H1 (cell line): Measurements from ENCODE around the gene SUPT4H1. TPM values are rescaled to one million over a fixed set of nuclear protein-coding genes. Genes with fewer than 3 reads are reported as not detected.

Experiments
- CTCF ChIA-PET: fragments of 300-600 bp; sonication (Branson Sonifier 250); formaldehyde crosslinking; loops from one replicate; lab custom pipeline; 2021; ENCODE audit not compliant: partially characterized antibody; lab: Charles Lee
- POLR2A ChIA-PET: fragments of 300-600 bp; sonication (Branson Sonifier 250); formaldehyde crosslinking; loops from one replicate; lab custom pipeline; 2021; ENCODE audit warnings: inconsistent platforms; ENCODE audit not compliant: partially characterized antibody; lab: Charles Lee
- DNase-seq, 2 experiments: peaks; one replicate each; pipeline versions ENCODE4 v3.0.0 to v3.0.0-alpha.2; 2010 to 2022; ENCODE audit warnings: low spot score in 2 of 2, low read depth in 1 of 2, mixed read lengths in 1 of 2
- FAIRE-seq: peaks from 2 replicates; lab custom pipeline; 2011; peaks lifted over from hg19 to GRCh38; lab: Jason Lieb, UNC
- H2AFZ ChIP-seq: 2 replicates; pipeline ENCODE4 v1.8.1; 2012; ENCODE audit warnings: low read length, inconsistent platforms
- H2AK5ac ChIP-seq: 2 replicates; pipeline ENCODE4 v1.6.1; 2013; ENCODE audit warnings: low read depth, low read length
- H2BK120ac ChIP-seq: replicated peaks from 2 replicates; pipeline ENCODE3; 2013; ENCODE audit warnings: low read depth, low read length, inconsistent platforms
- H2BK12ac ChIP-seq: 2 replicates; pipeline ENCODE4 v1.6.1; 2013; ENCODE audit warnings: low read depth, low read length
- H2BK15ac ChIP-seq: 2 replicates; pipeline ENCODE4 v1.6.1; 2013; ENCODE audit warnings: low read length
- H2BK20ac ChIP-seq: 2 replicates; pipeline ENCODE4 v1.6.1; 2013; ENCODE audit warnings: low read length
- H2BK5ac ChIP-seq: 2 replicates; pipeline ENCODE4 v1.6.1; 2013; ENCODE audit warnings: low read depth, low read length
- H3K14ac ChIP-seq: 2 replicates; pipeline ENCODE4 v1.6.1; 2013; ENCODE audit warnings: inconsistent platforms; ENCODE audit not compliant: insufficient read length
- H3K18ac ChIP-seq: 2 replicates; pipeline ENCODE4 v1.6.1; 2013; ENCODE audit warnings: low read length; ENCODE audit errors: extremely low read depth
- H3K23ac ChIP-seq: 2 replicates; pipeline ENCODE4 v1.6.1; 2013; ENCODE audit warnings: inconsistent platforms; ENCODE audit not compliant: insufficient read length
- H3K23me2 ChIP-seq: 2 replicates; pipeline ENCODE4 v1.6.1; 2013; ENCODE audit warnings: low read depth, low read length
- H3K27ac ChIP-seq: 2 replicates; pipeline ENCODE4 v1.6.1; 2011; ENCODE audit warnings: low read depth, low read length, inconsistent platforms
- H3K27me3 ChIP-seq, 4 experiments: replicated peaks in 1 of 4; 1 replicate in 1 of 4; 2 replicates in 3 of 4; pipeline versions ENCODE4 v1.6.1 to v1.8.1; 2011 to 2013; ENCODE audit warnings: low read length in 3 of 4, mild to moderate bottlenecking in 3 of 4, inconsistent platforms in 2 of 4, mixed read lengths in 2 of 4, moderate library complexity in 1 of 4; ENCODE audit not compliant: control insufficient read depth in 3 of 4, insufficient read depth in 3 of 4; ENCODE audit errors: extremely low read depth in 1 of 4
- H3K36me3 ChIP-seq, 4 experiments: 2 replicates each; pipeline versions ENCODE4 v1.6.1 to v1.8.1; 2011 to 2013; ENCODE audit warnings: mild to moderate bottlenecking in 4 of 4, low read length in 3 of 4, moderate library complexity in 2 of 4, control low read depth in 1 of 4, inconsistent platforms in 1 of 4; ENCODE audit not compliant: insufficient read depth in 4 of 4, control insufficient read depth in 2 of 4
- H3K4ac ChIP-seq: replicated peaks from 2 replicates; pipeline ENCODE3; 2013; ENCODE audit warnings: low read length, low read depth, mixed read lengths, inconsistent platforms; ENCODE audit not compliant: insufficient read length
- H3K4me1 ChIP-seq, 4 experiments: replicated peaks in 1 of 4; 1 replicate in 1 of 4; 2 replicates in 3 of 4; pipeline versions ENCODE4 v1.6.1 to v1.8.1; 2011 to 2013; ENCODE audit warnings: low read length in 3 of 4, inconsistent platforms in 2 of 4, mixed read lengths in 1 of 4; ENCODE audit not compliant: insufficient read depth in 4 of 4, control insufficient read depth in 3 of 4
- H3K4me2 ChIP-seq, 2 experiments: 2 replicates each; pipeline versions ENCODE4 v1.6.1 to v1.8.1; 2011 to 2013; ENCODE audit warnings: low read depth in 2 of 2, low read length in 2 of 2, control low read depth in 1 of 2, inconsistent platforms in 1 of 2, mild to moderate bottlenecking in 1 of 2; ENCODE audit not compliant: insufficient read depth in 1 of 2
- H3K4me3 ChIP-seq, 4 experiments: fragments of 200-600, 300-600 bp in 1 of 4; sonication (generic), shearing (Covaris generic), sonication (Bioruptor Twin) in 1 of 4; 2 replicates each; pipeline versions ENCODE4 v1.5.1 to v1.8.1; 2011 to 2016; ENCODE audit warnings: low read length in 4 of 4, low read depth in 3 of 4, control low read depth in 2 of 4, inconsistent platforms in 2 of 4, mild to moderate bottlenecking in 2 of 4, mixed read lengths in 1 of 4, moderate library complexity in 1 of 4; ENCODE audit not compliant: insufficient read depth in 2 of 4; ENCODE audit errors: extremely low read depth in 1 of 4
- H3K56ac ChIP-seq: replicated peaks from 2 replicates; pipeline ENCODE3; 2013; ENCODE audit warnings: low read depth, mild to moderate bottlenecking, mixed read lengths, low read length, inconsistent platforms; ENCODE audit not compliant: insufficient read length
- H3K79me1 ChIP-seq: 2 replicates; pipeline ENCODE4 v1.6.1; 2013; ENCODE audit warnings: low read depth, low read length, control low read depth
- H3K79me2 ChIP-seq, 2 experiments: 2 replicates each; pipeline versions ENCODE4 v1.6.1 to v1.8.1; 2012 to 2013; ENCODE audit warnings: low read length in 2 of 2, mild to moderate bottlenecking in 2 of 2, inconsistent platforms in 1 of 2; ENCODE audit not compliant: insufficient read depth in 2 of 2, control insufficient read depth in 1 of 2
- H3K9ac ChIP-seq, 4 experiments: replicated peaks in 1 of 4; 1 replicate in 1 of 4; 2 replicates in 3 of 4; pipeline versions ENCODE4 v1.6.1 to v1.8.1; 2011 to 2013; ENCODE audit warnings: low read depth in 3 of 4, low read length in 3 of 4, control low read depth in 2 of 4, mild to moderate bottlenecking in 2 of 4, moderate library complexity in 2 of 4, inconsistent platforms in 1 of 4; ENCODE audit errors: extremely low read depth in 1 of 4
- H3K9me3 ChIP-seq, 2 experiments: 2 replicates each; pipeline versions ENCODE4 v1.6.1 to v1.8.1; 2012 to 2013; ENCODE audit warnings: mild to moderate bottlenecking in 2 of 2, moderate library complexity in 2 of 2, control low read depth in 1 of 2, inconsistent platforms in 1 of 2, low read depth in 1 of 2, low read length in 1 of 2, mixed read lengths in 1 of 2; ENCODE audit not compliant: insufficient read depth in 2 of 2
- H4K20me1 ChIP-seq, 2 experiments: replicated peaks in 1 of 2; 2 replicates each; pipeline versions ENCODE3 to v1.8.1; 2011 to 2013; ENCODE audit warnings: inconsistent platforms in 2 of 2, low read length in 2 of 2, mild to moderate bottlenecking in 1 of 2; ENCODE audit not compliant: insufficient read depth in 2 of 2, control insufficient read depth in 1 of 2
- H4K5ac ChIP-seq: 2 replicates; pipeline ENCODE4 v1.6.1; 2013; ENCODE audit warnings: low read length, low read depth, mixed read lengths, inconsistent platforms; ENCODE audit not compliant: insufficient read length
- H4K8ac ChIP-seq: 2 replicates; pipeline ENCODE4 v1.8.0; 2013; ENCODE audit warnings: mild to moderate bottlenecking, moderate library complexity, low read length, inconsistent platforms; ENCODE audit not compliant: insufficient read depth; ENCODE audit errors: extremely low read depth
- H4K91ac ChIP-seq: replicated peaks from 2 replicates; pipeline ENCODE3; 2013; ENCODE audit warnings: low read length, mixed read lengths, inconsistent platforms; ENCODE audit not compliant: insufficient read length
- CHD1 ChIP-seq: IDR thresholded peaks from 2 replicates; pipeline ENCODE4 v1.6.1; 2012; ENCODE audit warnings: low read depth, low read length, improper control_type of control experiment
- CTBP2 ChIP-seq: IDR thresholded peaks from 2 replicates; pipeline ENCODE4 v1.7.0; 2011; ENCODE audit warnings: borderline replicate concordance, mild to moderate bottlenecking, moderate library complexity, mixed read lengths, low read length; ENCODE audit not compliant: insufficient read depth, insufficient read length
- E2F6 ChIP-seq: IDR thresholded peaks from 2 replicates; pipeline ENCODE4 v1.6.1; 2012; ENCODE audit warnings: inconsistent platforms
- PHF8 ChIP-seq: fragments of 200-600 bp; sonication (generic); conservative IDR thresholded peaks from 2 replicates; pipeline ENCODE4 v1.7.1; 2012; ENCODE audit warnings: low read depth, mild to moderate bottlenecking, inconsistent platforms, low read length, moderate library complexity
- POLR2AphosphoS5 ChIP-seq: IDR thresholded peaks from 2 replicates; pipeline ENCODE4 v1.6.1; 2011; ENCODE audit warnings: low read depth, low read length
- RNF2 ChIP-seq: fragments of 200-900, 300-1000 bp; sonication (generic); IDR thresholded peaks from 2 replicates; pipeline ENCODE4 v1.7.1; 2016; ENCODE audit warnings: borderline replicate concordance, low read depth, mild to moderate bottlenecking, antibody characterized with exemption, low read length; ENCODE audit not compliant: poor library complexity, severe bottlenecking; ENCODE audit errors: missing control alignments
- SAP30 ChIP-seq: fragments of 300-600 bp; sonication (generic); IDR thresholded peaks from 2 replicates; pipeline ENCODE4 v1.7.1; 2012; ENCODE audit warnings: low read length, moderate library complexity, mild to moderate bottlenecking, inconsistent platforms; ENCODE audit not compliant: insufficient read depth, insufficient replicate concordance
- SP1 ChIP-seq: IDR thresholded peaks from 2 replicates; pipeline ENCODE4 v1.6.1; 2011; ENCODE audit warnings: low read depth, low read length
- SUZ12 ChIP-seq: fragments of 200-600 bp; sonication (generic); IDR thresholded peaks from 2 replicates; pipeline ENCODE4 v1.6.1; 2012; ENCODE audit warnings: mild to moderate bottlenecking, inconsistent platforms, low read length, moderate library complexity, mixed read lengths
- TBP ChIP-seq: IDR thresholded peaks from 2 replicates; pipeline ENCODE4 v1.6.1; 2011; ENCODE audit warnings: low read depth, low read length, improper control_type of control experiment
- WGBS, 2 experiments: shearing (Covaris generic) in 1 of 2; methylation state at CpG; one replicate each; pipeline versions ENCODE4 v1.1.6 to v1.1.7; 2013 to 2015; ENCODE audit warnings: low lambda C conversion rate in 2 of 2, mixed read lengths in 2 of 2, inconsistent platforms in 1 of 2, low coverage in 1 of 2, missing lambda C conversion rate in 1 of 2; ENCODE audit not compliant: insufficient replicate concordance in 2 of 2, insufficient coverage in 1 of 2, insufficient read length in 1 of 2; ENCODE audit errors: extremely low coverage in 1 of 2, missing lambda C conversion rate in 1 of 2; 5-methylcytosine and 5-hydroxymethylcytosine counted together
- polyA plus RNA-seq, 7 experiments: library from polyadenylated mRNA; depleted of rRNA in 3 of 7; stranded (reverse) in 5 of 7; unstranded in 2 of 7; fragments of >200 nt in 5 of 7; fragments of 200-250 nt in 2 of 7; gene quantifications; 1 replicate in 5 of 7; 2 replicates in 1 of 7; 4 replicates in 1 of 7; pipeline versions ENCODE4 v1.2.1 to v1.2.3, GENCODE V29; 2011 to 2013; ENCODE audit warnings: missing spikeins in 2 of 7, mixed read lengths in 2 of 7
- total RNA-seq: library from RNA; stranded (reverse); fragmentation: NEBNext Ultra II Directional; extraction: Animal tissue kit (Norgen Biotek cat#: 25700); gene quantifications from 2 replicates; pipeline ENCODE4 v1.2.1, GENCODE V29; 2021

SUPT4H1 gene
- total and polyA plus RNA-seq, 2 of the 8 experiments (the other 6 are each of a cell fraction or from before 2014, with no cell fraction given), result 112 to 143 TPM

DNA sequence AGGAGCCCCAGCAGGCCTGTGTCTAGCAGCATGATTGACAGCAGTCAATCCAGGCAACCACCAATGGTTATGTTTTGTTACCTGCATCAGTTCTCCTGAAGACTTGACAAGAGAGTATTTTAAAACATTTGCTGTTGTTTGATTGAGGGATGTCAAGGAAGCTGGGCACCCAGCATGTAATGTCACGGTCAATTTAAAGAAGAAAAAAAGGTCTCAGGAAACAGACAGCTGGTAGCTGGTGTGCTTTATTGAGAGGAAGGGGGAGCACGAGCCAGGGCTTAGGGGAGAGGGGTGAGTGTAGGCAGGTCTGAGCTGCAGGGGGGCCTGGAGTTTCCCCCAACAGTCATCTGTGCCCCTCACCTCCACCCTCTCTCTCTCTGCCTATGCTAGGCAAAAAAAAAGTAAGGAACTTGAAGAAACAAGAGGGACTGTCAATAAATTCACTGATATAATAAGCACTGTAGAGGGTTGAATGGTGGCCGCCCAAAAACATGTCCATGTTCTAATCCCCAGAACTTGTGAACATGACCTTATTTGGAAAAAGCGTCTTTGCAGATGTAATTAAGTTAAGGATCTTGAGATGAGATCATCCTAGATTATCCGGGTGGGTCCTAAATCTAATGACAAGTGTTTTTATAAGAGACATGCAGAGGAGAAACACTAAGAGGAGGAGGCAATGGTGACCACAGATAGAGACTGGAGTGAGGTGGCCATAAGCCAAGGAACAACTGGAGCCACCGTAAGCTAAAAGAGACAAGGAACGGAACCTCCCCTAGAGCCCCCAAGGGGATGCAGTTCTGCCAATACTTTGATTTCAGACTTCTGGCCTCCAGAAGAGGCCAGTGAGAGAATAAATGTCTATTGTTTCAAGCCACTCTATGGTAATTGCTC, 37.9 kb downstream of the SUPT4H1 start:
- Histone ChIP-seq H3K4ac (no peak overlapping the region), H2AFZ (no peak overlapping the region), H4K91ac (no peak overlapping the region), H3K9ac (no peak overlapping the region), H3K23ac (no peak overlapping the region), H4K20me1 (no peaks in the 10 kb centered on the region), H4K5ac (no peak overlapping the region), H3K4me3 (no peak overlapping the region), H2BK12ac (no peak overlapping the region), H3K79me2 (no peaks in the 10 kb centered on the region), H2BK120ac (no peak overlapping the region), H3K27ac (no peak overlapping the region), H2AK5ac (no peak overlapping the region), H2BK5ac (no peak overlapping the region), H3K9me3 (no peaks in the 10 kb centered on the region), H3K79me1 (no peaks in the 10 kb centered on the region), H3K56ac (no peak overlapping the region), H3K18ac (no peak overlapping the region), H3K4me2 (no peak overlapping the region), H3K23me2 (no peaks in the 10 kb centered on the region; the same call in 1 of the 2 replicates), H4K8ac (no peak overlapping the region), H3K14ac (no peak overlapping the region), H3K27me3 (no peaks in the 10 kb centered on the region), H2BK15ac (no peak overlapping the region), H3K36me3 (no peaks in the 10 kb centered on the region), H3K4me1 (no peaks in the 10 kb centered on the region), H2BK20ac (no peak overlapping the region)
- 88% methylated on average over 7 of the region's 7 CpGs; no CpG with 5 or more reads in 1 of the 2 experiments for WGBS, 2 experiments
- DNase-seq, result peak in 1 of 2 experiments; percentile 31
- CTCF ChIA-PET, result interaction anchor here (0.8 to 21.9 kb wide), 16 partner anchors 8 to 143 kb away, joined by 3 to 384 read pairs (median 8); partner anchors contain the start of genes RNF43 and TSPOAP1
- POLR2A ChIA-PET, result interaction anchor here (1.1 to 1.7 kb wide), 5 partner anchors 10 to 65 kb away, joined by 3 to 6 read pairs (median 4); no protein-coding TSS in a partner anchor
- FAIRE-seq, result no peak
- TF ChIP-seq POLR2AphosphoS5 (no peak), E2F6 (no peak), SP1 (no peak), SUZ12 (no peak), PHF8 (no peak), SAP30 (no peak), TBP (no peak), CTBP2 (no peak), RNF2 (no peak), CHD1 (no peak)
